IMR-90 (cell line): ENCODE data around the gene KHNYN. TPM values are rescaled to one million over a fixed set of nuclear protein-coding genes. Genes with fewer than 3 reads are reported as not detected.
A peak's percentile ranks its signal among the peaks of the same experiment; 100 is the strongest.

ENCODE experiments used
- ATAC-seq: fragments of 200-7000 bp; cut with Tn5 transposase; 2 replicates; pipeline ENCODE4 v1.9.1; 2020; ENCODE audit warnings: low read depth, mild to moderate bottlenecking, moderate library complexity
- BruUV-seq: library from RNA; stranded (reverse); fragments of 400-500 nt; replicated peaks from 2 replicates; lab custom pipeline; 2021; lab: Mats Ljungman, UMichigan
- CTCF ChIA-PET: fragments of 300-600 bp; formaldehyde crosslinking; extraction: SDS; loops from one replicate; lab custom pipeline; 2021; ENCODE audit warnings: antibody characterized with exemption; lab: Yijun Ruan, JAX
- POLR2A ChIA-PET: fragments of 300-600 bp; sonication (Branson Sonifier 250); formaldehyde crosslinking; loops from one replicate; lab custom pipeline; 2022; ENCODE audit warnings: antibody characterized with exemption; ENCODE audit not compliant: unreplicated experiment; lab: Charles Lee
- DNase-seq: peaks from one replicate; pipeline ENCODE4 v3.0.0; 2013
- H2AFZ ChIP-seq: replicated peaks from 2 replicates; pipeline ENCODE3; 2013; ENCODE audit warnings: low read length, mild to moderate bottlenecking; ENCODE audit not compliant: poor library complexity
- H2AK5ac ChIP-seq: 2 replicates; pipeline ENCODE4 v1.6.1; 2013; ENCODE audit warnings: low read depth, low read length, inconsistent platforms
- H2AK9ac ChIP-seq: replicated peaks from 2 replicates; pipeline ENCODE3; 2013; ENCODE audit warnings: mild to moderate bottlenecking, low read depth, low read length, moderate library complexity; ENCODE audit not compliant: poor library complexity
- H2BK120ac ChIP-seq: 2 replicates; pipeline ENCODE4 v1.6.1; 2013; ENCODE audit warnings: low read depth, low read length, inconsistent platforms
- H2BK15ac ChIP-seq: 3 replicates; pipeline ENCODE4 v1.6.1; 2013; ENCODE audit warnings: low read depth, low read length, inconsistent platforms
- H2BK20ac ChIP-seq: 2 replicates; pipeline ENCODE4 v1.6.1; 2013; ENCODE audit warnings: low read depth, mild to moderate bottlenecking, inconsistent platforms, low read length, moderate library complexity
- H2BK5ac ChIP-seq: 2 replicates; pipeline ENCODE4 v1.6.1; 2013; ENCODE audit warnings: mild to moderate bottlenecking, low read depth, low read length, inconsistent platforms; ENCODE audit not compliant: poor library complexity, severe bottlenecking
- H3K14ac ChIP-seq: replicated peaks from 2 replicates; pipeline ENCODE4 v1.6.1; 2013; ENCODE audit warnings: low read depth, low read length, inconsistent platforms
- H3K18ac ChIP-seq: 2 replicates; pipeline ENCODE4 v1.6.1; 2013; ENCODE audit warnings: low read depth, low read length, control low read depth
- H3K23ac ChIP-seq: 2 replicates; pipeline ENCODE4 v1.6.1; 2013; ENCODE audit warnings: low read depth, low read length, inconsistent platforms
- H3K27ac ChIP-seq: 2 replicates; pipeline ENCODE4 v1.5.1; 2013; ENCODE audit warnings: mild to moderate bottlenecking, control low read depth, low read length; ENCODE audit not compliant: insufficient read depth
- H3K27me3 ChIP-seq: 2 replicates; pipeline ENCODE4 v1.6.1; 2013; ENCODE audit warnings: low read length; ENCODE audit not compliant: control insufficient read depth, insufficient read depth
- H3K36me3 ChIP-seq: 2 replicates; pipeline ENCODE4 v1.6.1; 2013; ENCODE audit warnings: low read length, mixed read lengths; ENCODE audit not compliant: control insufficient read depth, insufficient read depth
- H3K4ac ChIP-seq: 2 replicates; pipeline ENCODE4 v1.6.1; 2013; ENCODE audit warnings: low read depth, low read length, inconsistent platforms
- H3K4me1 ChIP-seq: 2 replicates; pipeline ENCODE4 v1.6.1; 2013; ENCODE audit warnings: low read length, mixed read lengths; ENCODE audit not compliant: control insufficient read depth, insufficient read depth
- H3K4me2 ChIP-seq: 2 replicates; pipeline ENCODE4 v1.6.1; 2013; ENCODE audit warnings: low read depth, mild to moderate bottlenecking, control low read depth, low read length, moderate library complexity
- H3K4me3 ChIP-seq: 2 replicates; pipeline ENCODE4 v1.5.1; 2013; ENCODE audit warnings: low read depth, mild to moderate bottlenecking, control low read depth, low read length, moderate library complexity; ENCODE audit not compliant: insufficient read depth
- H3K56ac ChIP-seq: 2 replicates; pipeline ENCODE4 v1.6.1; 2013; ENCODE audit warnings: low read length, inconsistent platforms; ENCODE audit not compliant: insufficient read depth; ENCODE audit errors: extremely low read depth
- H3K79me1 ChIP-seq, 2 experiments: 2 replicates each; pipeline ENCODE4 v1.6.1; 2013; ENCODE audit warnings: low read length in 2 of 2, inconsistent platforms in 1 of 2, low read depth in 1 of 2
- H3K9ac ChIP-seq: 2 replicates; pipeline ENCODE4 v1.6.1; 2013; ENCODE audit warnings: low read depth, low read length, control low read depth
- H3K9me1 ChIP-seq: 2 replicates; pipeline ENCODE4 v1.6.1; 2013; ENCODE audit warnings: low read length, inconsistent platforms; ENCODE audit not compliant: insufficient read depth
- H3K9me3 ChIP-seq: 2 replicates; pipeline ENCODE4 v1.6.1; 2013; ENCODE audit warnings: low read length; ENCODE audit not compliant: control insufficient read depth, insufficient read depth
- H4K20me1 ChIP-seq: 2 replicates; pipeline ENCODE4 v1.6.1; 2013; ENCODE audit warnings: low read length, inconsistent platforms; ENCODE audit not compliant: insufficient read depth
- H4K5ac ChIP-seq: 2 replicates; pipeline ENCODE4 v1.6.1; 2013; ENCODE audit warnings: mild to moderate bottlenecking, low read depth, low read length, control low read depth
- H4K8ac ChIP-seq, 2 experiments: 2 replicates each; pipeline ENCODE4 v1.6.1; 2013; ENCODE audit warnings: low read depth in 2 of 2, low read length in 2 of 2, control low read depth in 1 of 2, inconsistent platforms in 1 of 2
- H4K91ac ChIP-seq: 2 replicates; pipeline ENCODE4 v1.6.1; 2013; ENCODE audit warnings: low read depth, low read length, inconsistent platforms; ENCODE audit not compliant: insufficient read depth
- ELK1 ChIP-seq: fragments of 150-350 bp; IDR thresholded peaks from 2 replicates; pipeline ENCODE4 v1.6.1; 2016; ENCODE audit warnings: low read depth, mild to moderate bottlenecking, low read length, moderate library complexity, borderline replicate concordance
- MAFK ChIP-seq: IDR thresholded peaks from 2 replicates; pipeline ENCODE4 v1.6.1; 2012; ENCODE audit warnings: low read depth, low read length, improper control_type of control experiment
- RCOR1 ChIP-seq: IDR thresholded peaks from 2 replicates; pipeline ENCODE4 v1.6.1; 2012; ENCODE audit warnings: mild to moderate bottlenecking, low read length, improper control_type of control experiment; ENCODE audit not compliant: insufficient replicate concordance
- USF2 ChIP-seq: fragments of 150-350 bp; IDR thresholded peaks from 2 replicates; pipeline ENCODE4 v1.6.1; 2017; ENCODE audit warnings: mild to moderate bottlenecking, antibody characterized with exemption, low read length, low read depth
- WGBS, 2 experiments: methylation state at CpG; one replicate each; pipeline versions ENCODE4 v1.1.5 to v1.1.7; 2013; ENCODE audit warnings: missing lambda C conversion rate in 2 of 2; ENCODE audit not compliant: insufficient read length in 1 of 2; ENCODE audit errors: extremely low coverage in 2 of 2; 5-methylcytosine and 5-hydroxymethylcytosine counted together
- dilution Hi-C: fragments of 300-500 bp; cut with HindIII; formaldehyde crosslinking; loops from one replicate; pipeline ENCODE4 v1.14.3; 2018; ENCODE audit warnings: low sequenced_read_pairs; ENCODE audit not compliant: unreplicated experiment
- in situ Hi-C: fragments of 300-500 bp; cut with MboI; formaldehyde crosslinking; loops from 3 replicates; pipeline ENCODE4 v1.14.3; 2019; ENCODE audit warnings: low sequenced_read_pairs, inconsistent platforms, mixed read lengths
- intact Hi-C: fragments of 100-400 bp; cut with micrococcal nuclease; formaldehyde crosslinking; loops from 2 replicates; pipeline ENCODE4 v1.10.0; 2022
- polyA plus RNA-seq, 3 experiments: library from polyadenylated mRNA; depleted of rRNA; stranded (reverse); fragments of >200 nt; gene quantifications; 2 replicates each; pipeline ENCODE4 v1.2.3, GENCODE V29; 2012; ENCODE audit warnings: low replicate concordance in 1 of 3
- total RNA-seq: library from RNA; depleted of rRNA; stranded (reverse); fragments of >200 nt; gene quantifications from 2 replicates; pipeline ENCODE4 v1.2.3, GENCODE V29; 2012

KHNYN gene
- total and polyA plus RNA-seq, 2 of the 4 experiments (the other 2 are of a cell fraction), result 18.9 to 24.4 TPM

- Histone ChIP-seq H3K4me3 (no peak overlapping the region), H4K8ac (no peak overlapping the region), H3K56ac (no peak overlapping the region), H3K4me2 (no peak overlapping the region), H3K9me3 (no peaks in the 10 kb centered on the region), H3K27ac (no peak overlapping the region), H2AK9ac (no peak overlapping the region), H2BK5ac (no peak overlapping the region), H2AFZ (peak overlapping the region; percentile 14), H3K36me3 (no peaks in the 10 kb centered on the region), H3K4ac (no peak overlapping the region), H4K91ac (no peak overlapping the region), H3K9ac (no peak overlapping the region), H3K27me3 (peaks cover 29% of the 10 kb centered on the region), H3K23ac (no peak overlapping the region; the same call in 1 of the 2 replicates), H3K9me1 (peaks cover 3% of the 10 kb centered on the region; the same call in 1 of the 2 replicates), H3K14ac (no peak overlapping the region), H2BK20ac (no peak overlapping the region), H3K18ac (no peak overlapping the region), H4K5ac (no peak overlapping the region), H4K20me1 (no peaks in the 10 kb centered on the region), H2BK120ac (no peak overlapping the region), H3K4me1 (no peaks in the 10 kb centered on the region), H2AK5ac (no peak overlapping the region), H2BK15ac (no peak overlapping the region; the same call in 2 of the 3 replicates), H3K79me1 (no peaks in the 10 kb centered on the region)
- ATAC-seq (no peak), DNase-seq (no peak)
- in situ Hi-C loops, result no loop called here
- POLR2A ChIA-PET, result no interaction called here
- WGBS, 2 experiments, result 82% methylated on average over 8 of the region's 12 CpGs; no CpG with 5 or more reads in 1 of the 2 experiments
- CTCF ChIA-PET, result interaction anchor here (1.0 to 1.1 kb wide), 2 partner anchors 11 to 21 kb away, joined by 3 to 4 read pairs; no protein-coding TSS in a partner anchor
- no peak for TF ChIP-seq USF2
- no peak for TF ChIP-seq ELK1
- TF ChIP-seq RCOR1, result no peak
- no peak for TF ChIP-seq MAFK
- BruUV-seq, result no TSS peak
- intact Hi-C loops, result no loop called here
- dilution Hi-C loops, result no loop called here
Measured at GRCh38 chr14:24422694-24423601, 6.8 kb upstream of the KHNYN start.
